Activated CD4-positive, alpha-beta T cell treated with anti-CD3 and anti-CD28 coated beads for 24 hours (primary cell): ENCODE results near the gene FMN2.
"Not testable (repeated sequence)": the region's sequence is repeated elsewhere in the genome, so short reads cannot be mapped to it uniquely, and the experiment has no call there.

Experiments used
- DNase-seq, 2 donors: peaks; one replicate each; pipeline ENCODE4 v3.0.0-alpha.2; 2020; ENCODE audit warnings: low read depth in 2 of 2

The FMN2 gene

DNA sequence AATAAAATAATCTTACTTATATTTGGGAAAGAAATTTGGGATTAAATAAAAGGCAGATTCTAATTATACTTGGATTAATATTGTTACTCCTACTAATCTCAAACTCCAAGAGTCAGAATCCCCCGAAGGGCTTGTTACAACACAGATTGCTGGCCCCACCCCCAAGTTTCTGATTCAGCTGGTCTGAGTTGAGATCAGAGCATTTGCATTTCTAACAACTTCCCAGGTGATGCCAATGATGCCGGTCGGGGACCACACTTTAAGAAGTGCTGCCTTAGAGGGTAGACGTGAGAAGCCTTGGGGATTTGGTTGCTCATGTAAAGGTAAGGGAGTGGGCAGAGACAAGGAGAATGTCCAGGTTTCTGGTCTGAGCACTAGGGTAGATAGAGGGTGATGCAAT lies 47.2 kb downstream of the FMN2 start:
- no peak for DNase-seq

DNA sequence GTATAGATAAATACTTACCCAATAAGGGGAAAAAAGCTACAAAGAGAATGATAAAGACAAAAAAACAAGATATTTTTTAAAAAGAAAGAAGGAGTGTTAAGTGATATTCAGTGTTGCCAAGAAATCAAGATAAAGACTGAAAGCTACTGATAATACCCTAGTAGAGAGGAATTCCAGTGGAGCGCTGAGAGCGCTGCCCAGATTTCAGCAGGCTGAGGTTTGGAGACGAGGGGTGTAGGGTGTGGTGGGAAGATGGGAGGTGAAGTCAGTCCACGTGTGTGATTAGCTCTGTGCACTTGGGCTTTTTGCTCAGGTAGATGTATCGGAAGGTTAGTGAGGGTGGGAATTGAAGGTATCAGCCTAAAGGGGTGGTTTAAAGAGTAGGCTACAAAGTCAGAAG lies 47.8 kb downstream of the FMN2 start:
- no peak for DNase-seq

DNA sequence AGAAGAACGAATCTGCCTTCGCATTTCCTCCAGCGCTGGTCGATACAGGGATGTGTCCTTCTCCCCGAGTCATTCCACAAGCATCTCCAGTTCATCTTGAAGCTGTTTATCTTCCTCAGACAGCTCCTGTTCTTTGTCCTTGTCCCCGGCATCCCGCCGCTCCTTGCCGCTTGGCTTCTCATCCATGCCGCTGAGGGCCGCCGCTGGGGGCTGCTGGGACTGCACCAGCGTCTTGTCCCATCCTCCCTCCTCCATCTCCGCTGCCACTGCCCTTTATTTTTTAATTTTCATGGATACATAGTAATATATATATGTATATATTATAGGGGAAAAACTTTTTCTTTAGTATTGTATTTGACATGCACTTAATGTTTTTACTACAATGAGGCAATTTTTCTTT lies 53.4 kb downstream of the FMN2 start:
- no peak for DNase-seq

DNA sequence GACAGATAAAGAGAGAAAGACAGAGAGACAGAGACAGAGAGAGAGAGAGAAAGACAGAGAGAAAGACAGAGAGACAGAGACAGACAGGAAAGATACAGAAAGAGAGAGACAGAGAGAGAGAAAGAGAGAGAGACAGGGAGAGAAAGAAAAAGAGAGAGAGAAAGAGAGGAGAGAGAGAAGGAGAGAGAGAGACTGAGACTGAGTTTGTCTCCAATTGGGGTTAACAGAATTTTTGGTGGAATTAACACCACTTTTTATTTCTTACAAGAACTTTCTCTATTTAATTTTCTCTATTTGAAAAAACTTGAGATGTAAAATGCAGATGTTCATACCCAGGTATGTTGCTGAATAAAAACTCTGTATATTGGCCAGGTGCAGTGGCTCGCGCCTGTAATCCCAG lies 56.6 kb downstream of the FMN2 start:
- no peak for DNase-seq

DNA sequence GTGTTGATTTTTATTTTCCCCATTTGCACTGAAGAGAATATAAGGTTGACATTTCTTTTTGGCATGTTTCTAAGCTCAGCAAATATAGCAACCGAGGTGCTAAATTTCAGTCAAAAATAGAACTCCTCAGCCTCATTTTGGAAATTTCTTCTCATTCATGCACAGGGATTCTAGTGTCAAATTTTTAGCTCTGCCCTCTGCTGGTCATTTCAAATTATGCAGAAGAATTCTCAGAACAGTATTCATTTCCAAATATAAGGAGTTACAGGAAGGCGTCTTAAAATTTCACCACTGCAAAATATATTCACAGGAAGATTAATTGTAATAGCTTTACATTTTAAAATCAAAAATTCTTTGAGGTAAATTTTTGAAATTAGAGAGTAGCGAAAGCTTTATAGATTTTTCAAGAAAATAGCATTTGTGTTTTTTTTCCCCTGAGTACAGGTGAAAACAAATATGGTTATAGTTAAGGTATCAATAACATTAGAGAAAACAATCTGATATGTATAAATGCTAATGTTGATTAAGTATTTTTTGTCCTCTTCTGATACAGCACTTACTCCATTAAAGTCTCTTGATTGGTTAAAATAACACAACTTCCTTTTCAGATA lies 57.9 kb downstream of the FMN2 start:
- no peak for DNase-seq

DNA sequence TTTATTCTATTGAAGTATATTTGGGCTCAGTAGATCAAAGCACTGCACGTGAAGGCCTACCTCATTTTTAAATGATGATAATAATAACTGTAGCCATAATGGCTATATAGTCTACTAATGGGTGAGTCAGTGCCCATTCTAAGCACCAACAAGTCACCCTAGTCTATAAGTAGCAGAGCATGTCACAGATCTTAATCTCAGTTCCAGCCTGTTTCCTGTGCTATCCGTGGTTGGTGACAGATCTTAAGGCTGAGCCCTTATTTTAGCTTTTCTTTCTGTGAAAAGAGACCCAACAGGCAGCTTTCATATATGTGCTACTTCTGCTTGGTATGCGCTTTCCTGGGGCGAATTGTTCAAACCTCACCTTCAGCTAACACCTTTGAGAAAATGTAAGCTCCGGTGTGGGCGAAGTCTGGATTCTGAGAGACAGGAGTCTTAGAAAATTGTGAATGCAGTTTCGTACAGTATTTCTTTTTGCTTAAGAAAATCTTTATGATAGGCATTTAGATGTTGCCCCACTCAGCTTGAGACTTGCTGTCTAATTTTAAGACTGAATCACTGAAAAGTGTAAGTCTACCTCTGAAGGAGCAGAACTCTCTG lies 59.6 kb downstream of the FMN2 start:
- no peak for DNase-seq

DNA sequence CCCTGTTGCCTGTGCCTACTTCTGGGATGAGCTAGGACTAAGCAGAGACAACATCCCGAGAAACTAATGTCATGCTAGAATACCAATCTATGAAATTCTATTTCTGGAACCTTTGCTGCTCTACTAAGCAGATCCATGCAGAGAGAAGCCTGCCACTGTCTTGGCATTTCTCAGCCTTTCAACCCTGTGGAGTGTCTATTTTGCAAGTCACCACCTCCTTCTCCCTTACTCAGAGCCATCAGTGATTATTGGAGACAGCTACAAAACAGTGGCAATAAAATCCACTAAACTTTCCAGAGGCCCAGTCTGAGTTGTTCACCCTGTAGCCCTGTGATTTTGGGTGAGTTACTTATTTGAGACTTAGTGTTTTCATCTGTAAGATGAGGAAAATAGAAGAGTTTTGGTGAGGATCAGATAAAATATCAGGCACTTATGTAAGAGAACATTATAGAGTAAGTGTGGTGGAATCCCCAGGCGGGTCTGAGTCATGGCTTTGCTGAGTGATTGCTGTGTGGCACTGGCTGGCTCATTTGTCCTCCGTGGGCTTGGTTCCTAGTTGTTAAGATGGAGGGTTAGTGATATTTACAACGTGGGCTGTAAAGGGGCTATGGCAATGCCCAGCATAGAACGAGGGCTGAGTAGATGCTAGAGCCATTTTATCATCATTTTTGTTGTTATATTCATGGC lies 61.1 kb downstream of the FMN2 start:
- DNase-seq, result no peak

DNA sequence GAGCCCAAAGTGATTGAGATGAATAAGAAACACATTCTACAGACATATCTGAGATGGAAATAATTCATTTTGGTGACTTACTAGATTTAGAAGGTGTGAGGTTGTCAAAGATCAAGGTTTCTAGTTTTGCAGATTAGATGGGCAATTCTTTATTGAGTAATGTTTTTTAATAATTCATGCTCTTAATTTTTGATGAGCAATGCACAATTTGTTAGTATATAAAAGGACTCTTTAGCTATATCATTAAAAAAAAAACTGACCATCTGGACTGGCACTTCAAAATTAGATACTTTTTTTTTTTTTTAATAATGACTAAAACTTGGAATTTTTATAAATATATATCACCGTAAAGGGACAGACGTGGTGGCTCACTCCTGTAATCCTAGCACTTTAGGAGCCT lies 63.9 kb downstream of the FMN2 start:
- DNase-seq, result no peak

DNA sequence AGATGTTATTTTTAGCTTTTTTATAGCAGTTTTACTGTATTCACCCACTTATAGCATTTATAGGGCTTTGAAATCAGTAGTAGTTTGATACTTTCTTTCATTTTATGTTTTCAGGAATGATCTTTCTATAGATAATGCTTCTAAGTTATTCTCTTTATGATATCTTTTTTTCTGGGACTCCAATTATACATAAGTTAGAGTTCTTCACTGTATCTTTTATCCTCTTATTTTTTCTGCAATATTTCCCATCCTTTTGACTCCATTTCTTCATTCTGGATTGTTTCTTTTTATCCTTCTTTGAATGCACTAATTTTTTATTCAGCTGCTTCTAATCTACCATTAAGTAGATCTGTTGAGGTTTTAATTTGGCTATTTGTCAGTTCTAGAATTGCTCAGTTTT lies 73.1 kb downstream of the FMN2 start:
- DNase-seq, result no peak

DNA sequence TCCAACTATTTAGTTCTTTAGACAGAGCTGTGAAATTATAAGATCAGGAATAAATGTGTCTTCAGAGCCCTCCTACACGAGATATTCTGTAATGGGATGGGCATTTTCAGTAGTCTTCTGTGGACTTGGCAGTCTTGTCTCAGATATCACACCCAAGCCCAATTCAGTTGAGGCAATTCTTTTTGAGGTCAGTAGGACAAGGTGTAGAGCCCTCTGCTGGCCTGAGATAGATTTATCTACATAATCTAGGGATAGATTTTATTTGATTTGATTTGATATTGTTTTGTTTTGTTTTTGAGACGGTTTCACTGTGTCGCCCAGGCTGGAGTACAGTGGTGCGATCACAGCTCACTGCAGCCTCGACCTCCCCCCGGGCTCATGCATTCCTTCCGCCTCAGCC lies 77.5 kb downstream of the FMN2 start:
- DNase-seq, result no peak

DNA sequence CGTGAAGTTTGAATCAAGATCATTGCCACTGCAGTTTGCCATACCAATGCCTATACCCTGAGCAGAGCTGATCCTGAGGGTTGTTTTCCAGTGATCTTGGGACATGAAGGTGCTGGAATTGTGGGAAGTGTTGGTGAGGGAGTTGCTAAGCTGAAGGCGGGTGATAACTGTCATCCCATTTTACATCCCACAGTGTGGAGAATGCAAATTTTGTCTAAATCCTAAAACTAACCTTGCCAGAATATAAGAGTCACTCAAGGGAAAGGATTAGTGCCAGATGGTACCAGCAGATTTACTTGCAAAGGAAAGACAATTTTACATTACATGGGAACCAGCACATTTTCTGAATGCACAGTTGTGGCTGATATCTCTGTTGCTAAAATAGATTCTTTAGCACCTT lies 78.6 kb downstream of the FMN2 start:
- DNase-seq, result no peak

DNA sequence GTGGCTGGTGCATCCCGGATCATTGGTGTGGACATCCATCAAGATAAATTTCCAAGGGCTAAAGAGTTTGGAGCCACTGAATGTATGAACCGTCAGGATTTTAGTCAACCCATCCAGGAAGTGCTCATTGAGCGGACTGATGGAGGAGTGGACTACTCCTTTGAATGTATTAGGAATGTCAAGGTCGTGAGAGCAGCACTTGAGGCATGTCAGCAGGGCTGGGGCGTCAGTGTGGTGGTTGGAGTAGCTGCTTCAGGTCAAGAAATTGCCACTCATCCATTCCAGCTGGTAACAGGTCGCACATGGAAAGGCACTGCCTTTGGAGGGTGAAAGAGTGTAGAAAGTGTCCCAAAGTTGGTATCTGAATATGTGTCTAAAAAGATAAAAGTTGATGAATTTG lies 79.1 kb downstream of the FMN2 start:
- DNase-seq, result no peak

DNA sequence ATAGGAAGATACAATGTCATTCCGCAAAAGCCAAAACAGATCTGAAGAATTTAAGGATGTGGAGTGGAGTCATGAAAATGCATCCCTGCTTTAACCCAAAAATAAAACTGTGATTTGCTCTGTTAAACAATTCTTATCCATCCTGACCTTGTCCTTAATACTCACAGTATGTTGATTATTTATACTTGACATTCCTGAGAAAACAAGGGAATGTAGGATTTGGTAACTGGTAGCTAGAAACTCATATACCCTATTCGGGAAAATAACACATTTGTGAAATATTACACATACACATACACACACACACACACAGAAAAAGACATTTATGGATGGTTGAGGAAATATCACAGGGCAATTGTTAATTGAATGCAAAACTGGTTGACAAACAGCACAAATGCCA lies 80.2 kb downstream of the FMN2 start:
- no peak for DNase-seq

DNA sequence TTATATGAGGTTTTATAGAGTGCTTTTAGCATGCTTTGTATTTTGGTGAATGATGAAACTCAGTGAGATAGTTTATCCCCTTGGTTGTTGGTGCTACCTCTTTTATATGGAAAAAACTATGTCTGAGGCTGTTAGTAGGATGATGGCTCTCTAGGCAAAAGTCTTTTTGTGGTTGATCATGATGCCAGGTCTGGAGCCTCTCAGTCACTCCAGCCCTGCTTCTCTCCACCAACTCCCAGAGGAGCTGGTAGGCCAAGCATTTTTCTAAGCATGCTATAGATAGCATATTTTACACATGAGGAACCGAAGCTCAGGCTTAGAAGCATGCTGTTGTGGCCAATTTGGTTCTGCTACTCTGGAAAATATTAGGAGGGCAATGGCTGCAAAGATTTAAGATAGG lies 82.2 kb downstream of the FMN2 start:
- DNase-seq, result no peak

DNA sequence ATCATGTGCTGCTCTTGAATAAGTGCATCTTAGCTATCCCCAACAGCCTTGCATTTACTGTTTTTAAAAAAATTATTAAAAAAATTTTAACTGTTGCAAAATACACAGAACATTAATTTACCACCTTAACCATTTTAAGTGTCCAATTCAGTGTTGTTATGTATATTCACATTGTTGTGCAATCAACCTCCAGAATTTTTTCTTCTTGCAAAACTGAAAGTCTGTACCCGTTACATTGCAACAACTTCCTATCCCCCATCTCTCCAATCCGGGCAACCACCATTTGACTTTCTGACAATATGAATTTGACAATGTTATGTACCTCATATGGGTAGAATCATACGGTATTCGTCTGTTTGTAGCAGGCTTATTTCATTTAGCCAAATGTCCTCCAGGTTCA lies 83.1 kb downstream of the FMN2 start:
- no peak for DNase-seq

DNA sequence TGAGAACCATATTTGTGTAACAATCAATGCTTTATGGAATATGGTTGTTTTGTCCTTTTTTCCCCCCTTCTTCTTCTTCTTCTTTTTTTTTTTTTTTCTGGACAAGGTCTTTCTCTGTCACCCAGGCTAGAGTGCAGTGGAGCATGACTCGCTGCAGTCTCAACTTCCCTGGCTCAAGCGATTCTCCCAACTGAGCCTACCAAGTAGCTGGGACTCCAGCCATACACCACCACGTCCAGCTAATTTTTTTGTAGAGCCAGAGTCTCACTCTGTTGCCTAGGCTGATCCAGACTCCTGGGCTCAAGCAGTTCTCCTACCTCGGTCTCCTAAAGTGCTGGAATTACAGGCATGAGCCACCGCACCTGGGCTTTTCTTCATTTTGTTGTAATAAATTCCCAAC lies 86.7 kb downstream of the FMN2 start:
- DNase-seq, result no peak

DNA sequence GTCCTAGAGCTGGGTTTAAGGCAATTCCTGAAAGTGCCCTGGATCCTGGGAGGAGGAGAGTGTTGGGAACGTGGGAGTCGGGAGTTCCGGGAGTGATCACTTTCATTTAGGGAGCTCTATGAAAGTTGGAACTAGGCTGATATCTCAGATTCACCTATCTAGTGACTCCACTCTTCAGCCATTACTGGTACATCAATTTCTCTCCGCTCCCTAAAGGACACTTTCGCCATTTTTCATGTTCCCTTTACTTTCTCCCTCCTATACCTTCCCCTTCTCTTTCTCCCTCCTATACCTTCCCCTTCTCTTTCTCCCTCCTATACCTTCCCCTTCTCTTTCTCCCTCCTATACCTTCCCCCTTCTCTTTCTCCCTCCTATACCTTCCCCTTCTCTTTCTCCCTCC lies 93.0 kb downstream of the FMN2 start:
- DNase-seq, result not testable (repeated sequence)

DNA sequence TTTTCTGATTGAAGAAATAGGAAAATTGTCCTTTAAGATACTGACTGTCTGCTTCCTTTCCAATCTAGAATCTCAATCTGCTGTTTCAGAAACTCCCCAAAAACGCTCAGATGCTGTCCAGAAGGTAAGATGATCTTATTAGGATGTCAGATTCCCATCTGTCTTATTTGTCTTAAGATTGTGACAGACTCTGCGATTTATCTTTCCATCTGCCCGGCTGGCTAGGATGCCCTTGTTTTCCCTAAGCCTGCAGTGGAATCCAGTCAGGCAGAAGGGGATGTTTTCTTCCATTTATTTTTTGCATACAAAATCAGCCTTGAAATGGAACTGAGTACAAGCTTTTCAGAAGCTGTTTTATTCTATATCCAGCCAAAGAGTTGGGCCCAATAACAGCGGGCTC lies 96.5 kb downstream of the FMN2 start:
- DNase-seq, result no peak

DNA sequence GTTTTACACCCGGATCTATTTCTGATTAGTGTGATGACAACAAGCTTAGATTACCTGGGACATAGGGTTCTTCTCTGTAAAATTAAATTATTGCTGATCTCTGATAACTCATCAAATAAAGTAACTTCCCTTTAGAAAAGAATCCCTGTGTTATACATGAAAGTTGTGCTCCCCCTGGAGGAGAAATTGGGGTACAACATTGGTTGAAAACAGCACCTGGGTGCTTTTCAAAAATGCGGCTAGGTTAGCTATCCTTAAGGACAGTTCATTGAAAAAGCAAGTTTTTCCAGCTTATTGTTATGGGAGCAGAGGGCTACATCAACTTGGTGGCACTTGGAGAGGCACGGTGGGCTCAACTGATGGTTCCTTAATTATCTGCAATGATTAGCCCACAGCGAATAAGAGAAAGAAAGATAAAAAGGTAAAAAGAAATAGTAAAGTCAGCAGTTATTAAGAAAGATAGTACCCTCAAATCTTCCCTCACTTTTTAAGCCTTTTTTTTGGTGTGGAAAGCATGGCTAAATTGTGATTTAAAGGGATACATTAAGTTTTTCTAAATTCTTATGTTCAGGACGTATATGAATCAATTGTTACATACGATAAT lies 97.8 kb downstream of the FMN2 start:
- no peak for DNase-seq

DNA sequence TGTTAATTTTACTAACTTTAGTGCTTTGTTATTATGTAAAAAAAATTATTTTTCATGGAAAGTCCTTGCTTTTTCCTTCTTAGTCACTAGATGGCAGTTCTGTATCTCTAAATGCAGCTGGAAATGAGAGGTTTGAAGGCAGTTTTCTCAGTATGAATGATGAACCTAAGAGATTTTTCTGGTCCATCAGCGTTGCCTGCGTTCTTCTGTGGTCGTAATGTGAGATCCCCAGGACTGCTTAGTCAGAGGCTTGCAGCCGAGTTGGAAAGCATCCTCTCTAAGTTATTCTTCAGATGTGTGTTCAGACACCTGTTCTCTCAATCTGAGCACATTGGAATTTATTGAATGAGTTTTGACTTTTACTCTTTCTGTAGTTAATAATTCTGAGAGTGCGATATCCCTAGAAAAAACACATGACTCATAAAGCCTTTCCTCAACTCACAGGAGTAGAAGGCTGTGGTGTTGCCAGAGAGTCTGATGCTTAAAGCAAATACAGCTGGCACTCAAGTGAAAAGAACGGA lies 99.3 kb downstream of the FMN2 start:
- no peak for DNase-seq

DNA sequence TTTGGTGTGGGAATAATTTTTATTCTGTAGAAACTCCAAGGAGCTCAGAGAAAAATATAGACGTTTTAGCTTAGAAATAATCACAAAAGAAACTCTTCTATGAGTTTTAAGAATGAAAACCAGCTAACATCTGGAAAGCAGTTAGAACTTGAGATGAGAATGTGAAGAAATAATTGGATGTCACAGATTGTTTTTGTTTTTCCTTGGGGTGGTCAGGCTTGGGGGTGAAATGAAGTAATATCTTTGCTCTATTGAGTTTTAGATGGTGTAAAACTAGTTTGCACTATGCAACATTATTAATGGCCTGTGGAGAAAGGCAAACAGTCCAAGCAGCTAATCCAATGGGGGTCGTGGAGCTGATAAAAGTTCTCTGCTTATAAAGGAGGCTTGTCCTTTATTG lies 101.2 kb downstream of the FMN2 start:
- DNase-seq, result no peak

DNA sequence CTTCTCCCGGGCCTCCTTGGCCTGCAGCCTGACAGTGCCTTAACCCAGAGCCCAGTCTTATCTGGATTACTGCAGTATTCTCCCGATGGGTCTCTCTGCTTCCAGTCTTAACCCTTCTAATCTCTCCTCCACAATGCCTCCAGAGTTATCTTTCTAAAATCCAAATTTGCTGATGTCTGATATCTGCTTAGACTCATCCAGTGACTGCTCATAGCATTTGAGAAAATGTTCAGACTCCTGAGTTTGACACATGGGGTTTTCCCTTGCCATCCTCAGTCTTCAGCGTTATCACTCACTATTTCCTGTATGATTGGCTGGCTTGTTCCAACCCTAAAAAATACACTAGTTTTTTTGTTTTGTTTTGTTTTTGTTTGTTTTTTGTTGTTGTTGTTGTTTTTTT lies 102.0 kb downstream of the FMN2 start:
- DNase-seq, result no peak

DNA sequence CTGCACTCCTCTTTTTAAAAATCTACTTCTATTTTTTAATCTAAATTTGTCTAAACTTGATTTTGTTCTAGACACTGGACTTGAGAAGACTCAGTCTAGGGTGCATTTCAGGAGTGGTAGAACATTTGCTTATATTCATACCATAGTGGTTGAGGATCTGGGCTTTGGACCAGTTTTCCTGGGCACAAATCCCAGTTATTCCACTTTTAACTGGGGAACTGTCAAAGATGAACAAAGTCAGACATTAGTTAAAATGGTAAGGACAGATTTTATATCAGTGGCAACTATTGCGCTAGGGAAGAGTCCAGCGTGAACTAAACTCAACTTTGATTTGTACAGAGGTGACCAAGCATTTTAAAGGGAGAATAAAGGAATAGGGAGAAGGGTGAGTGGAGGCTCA lies 102.4 kb downstream of the FMN2 start:
- DNase-seq, result no peak
